SK-N-SH treated with all-trans-retinoic acid at 6 μM for 48 hours (cell line): ENCODE data around the gene MUC12.
"Not testable (repeated sequence)": the region's sequence is repeated elsewhere in the genome, so short reads cannot be mapped to it uniquely, and the experiment has no call there.

Experiments
- ATAC-seq: fragments of 200-7000 bp; cut with Tn5 transposase; 3 replicates; pipeline ENCODE4 v1.9.1; 2020; ENCODE audit warnings: mild to moderate bottlenecking, moderate library complexity
- CSDC2 ChIP-seq: fragments of 250-450 bp; sonication (Bioruptor Pico); IDR thresholded peaks from 2 replicates; pipeline ENCODE4 v1.5.0; 2020; ENCODE audit warnings: mild to moderate bottlenecking, moderate library complexity
- CSRNP3 ChIP-seq: fragments of 250-450 bp; sonication (Bioruptor Pico); IDR thresholded peaks from 2 replicates; pipeline ENCODE4 v1.5.1; 2021; ENCODE audit warnings: mild to moderate bottlenecking, moderate library complexity
- GLIS3 ChIP-seq: fragments of 250-450 bp; sonication (Bioruptor Pico); IDR thresholded peaks from 2 replicates; pipeline ENCODE4 v1.5.0; 2020; ENCODE audit warnings: mild to moderate bottlenecking, moderate library complexity
- OSR1 ChIP-seq: fragments of 250-450 bp; sonication (Bioruptor Pico); IDR thresholded peaks from 2 replicates; pipeline ENCODE4 v1.8.0; 2022; ENCODE audit warnings: moderate library complexity, mild to moderate bottlenecking, inconsistent platforms
- POU6F1 ChIP-seq: fragments of 250-450 bp; sonication (Bioruptor Pico); IDR thresholded peaks from 2 replicates; pipeline ENCODE4 v1.8.0; 2021; ENCODE audit warnings: low read depth, mild to moderate bottlenecking, moderate library complexity, borderline replicate concordance
- PPARA ChIP-seq: fragments of 250-450 bp; sonication (Bioruptor Pico); IDR thresholded peaks from 2 replicates; pipeline ENCODE4 v1.5.0; 2020; ENCODE audit warnings: mild to moderate bottlenecking, borderline replicate concordance
- SNAI2 ChIP-seq: fragments of 250-450 bp; sonication (Bioruptor Pico); IDR thresholded peaks from 2 replicates; pipeline ENCODE4 v1.5.0; 2020; ENCODE audit warnings: mild to moderate bottlenecking, moderate library complexity
- TOX ChIP-seq: fragments of 250-450 bp; sonication (Bioruptor Pico); IDR thresholded peaks from 2 replicates; pipeline ENCODE4 v1.8.0; 2021; ENCODE audit warnings: mild to moderate bottlenecking, moderate library complexity, borderline replicate concordance
- ZC3H10 ChIP-seq: fragments of 250-450 bp; sonication (Bioruptor Pico); IDR thresholded peaks from 2 replicates; pipeline ENCODE4 v1.5.1; 2021; ENCODE audit warnings: mild to moderate bottlenecking, moderate library complexity
- ZFP3 ChIP-seq: fragments of 250-450 bp; sonication (Bioruptor Pico); IDR thresholded peaks from 2 replicates; pipeline ENCODE4 v1.5.0; 2020; ENCODE audit warnings: mild to moderate bottlenecking, moderate library complexity
- ZFP30 ChIP-seq: fragments of 450-650 bp; formaldehyde crosslinking; IDR thresholded peaks from 2 replicates; pipeline ENCODE4 v1.5.0; 2022; ENCODE audit warnings: mild to moderate bottlenecking, moderate library complexity
- ZNF565 ChIP-seq: fragments of 450-650 bp; formaldehyde crosslinking; conservative IDR thresholded peaks from 2 replicates; pipeline ENCODE4 v1.5.0; 2020; ENCODE audit warnings: low read depth, mild to moderate bottlenecking, moderate library complexity
- ZNF70 ChIP-seq: fragments of 450-650 bp; formaldehyde crosslinking; IDR thresholded peaks from 2 replicates; pipeline ENCODE4 v1.5.0; 2020; ENCODE audit warnings: mild to moderate bottlenecking, moderate library complexity
- ZNF8 ChIP-seq: fragments of 450-650 bp; formaldehyde crosslinking; IDR thresholded peaks from 2 replicates; pipeline ENCODE4 v1.5.0; 2020; ENCODE audit warnings: mild to moderate bottlenecking, moderate library complexity
- TF ChIP-seq, protein P1 (sequence below): fragments of 250-450 bp; sonication (Bioruptor Pico); IDR thresholded peaks from 2 replicates; pipeline ENCODE4 v1.5.1; 2020; ENCODE audit warnings: low read depth, mild to moderate bottlenecking, moderate library complexity
- TF ChIP-seq, protein P2 (sequence below): fragments of 250-450 bp; sonication (Bioruptor Pico); IDR thresholded peaks from 2 replicates; pipeline ENCODE4 v1.5.0; 2020; ENCODE audit warnings: mild to moderate bottlenecking, moderate library complexity

MUC12 gene

DNA sequence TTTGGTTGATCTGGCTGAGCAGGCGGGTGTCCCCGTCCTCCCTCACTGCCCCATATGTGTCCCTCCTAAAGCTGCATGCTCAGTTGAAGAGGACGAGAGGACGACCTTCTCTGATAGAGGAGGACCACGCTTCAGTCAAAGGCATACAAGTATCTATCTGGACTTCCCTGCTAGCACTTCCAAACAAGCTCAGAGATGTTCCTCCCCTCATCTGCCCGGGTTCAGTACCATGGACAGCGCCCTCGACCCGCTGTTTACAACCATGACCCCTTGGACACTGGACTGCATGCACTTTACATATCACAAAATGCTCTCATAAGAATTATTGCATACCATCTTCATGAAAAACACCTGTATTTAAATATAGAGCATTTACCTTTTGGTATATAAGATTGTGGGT is 89.0 kb downstream of the MUC12 start:
- peak; percentile 59; the same call in 2 of the 3 replicates for ATAC-seq
- TF ChIP-seq PPARA (CRISPR knock-in tag) (no peak), ZFP30 (CRISPR knock-in tag) (peak; percentile 34; the same call in 1 of the 2 replicates), SNAI2 (CRISPR knock-in tag) (peak; percentile 50; the same call in 1 of the 2 replicates)
- TF ChIP-seq, protein P1, sequence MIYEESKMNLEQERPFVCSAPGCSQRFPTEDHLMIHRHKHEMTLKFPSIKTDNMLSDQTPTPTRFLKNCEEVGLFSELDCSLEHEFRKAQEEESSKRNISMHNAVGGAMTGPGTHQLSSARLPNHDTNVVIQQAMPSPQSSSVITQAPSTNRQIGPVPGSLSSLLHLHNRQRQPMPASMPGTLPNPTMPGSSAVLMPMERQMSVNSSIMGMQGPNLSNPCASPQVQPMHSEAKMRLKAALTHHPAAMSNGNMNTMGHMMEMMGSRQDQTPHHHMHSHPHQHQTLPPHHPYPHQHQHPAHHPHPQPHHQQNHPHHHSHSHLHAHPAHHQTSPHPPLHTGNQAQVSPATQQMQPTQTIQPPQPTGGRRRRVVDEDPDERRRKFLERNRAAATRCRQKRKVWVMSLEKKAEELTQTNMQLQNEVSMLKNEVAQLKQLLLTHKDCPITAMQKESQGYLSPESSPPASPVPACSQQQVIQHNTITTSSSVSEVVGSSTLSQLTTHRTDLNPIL (CRISPR knock-in tag) = no peak

- TF ChIP-seq GLIS3 (CRISPR knock-in tag) (no peak), ZC3H10 (no peak), PPARA (CRISPR knock-in tag) (no peak), ZNF565 (CRISPR knock-in tag) (no peak), ZNF70 (CRISPR knock-in tag) (no peak), OSR1 (CRISPR knock-in tag) (no peak), ZFP3 (CRISPR knock-in tag) (no peak), CSDC2 (CRISPR knock-in tag) (no peak), ZNF8 (no peak), TOX (no peak), POU6F1 (CRISPR knock-in tag) (no peak), CSRNP3 (CRISPR knock-in tag) (no peak)
- TF ChIP-seq, protein P2, sequence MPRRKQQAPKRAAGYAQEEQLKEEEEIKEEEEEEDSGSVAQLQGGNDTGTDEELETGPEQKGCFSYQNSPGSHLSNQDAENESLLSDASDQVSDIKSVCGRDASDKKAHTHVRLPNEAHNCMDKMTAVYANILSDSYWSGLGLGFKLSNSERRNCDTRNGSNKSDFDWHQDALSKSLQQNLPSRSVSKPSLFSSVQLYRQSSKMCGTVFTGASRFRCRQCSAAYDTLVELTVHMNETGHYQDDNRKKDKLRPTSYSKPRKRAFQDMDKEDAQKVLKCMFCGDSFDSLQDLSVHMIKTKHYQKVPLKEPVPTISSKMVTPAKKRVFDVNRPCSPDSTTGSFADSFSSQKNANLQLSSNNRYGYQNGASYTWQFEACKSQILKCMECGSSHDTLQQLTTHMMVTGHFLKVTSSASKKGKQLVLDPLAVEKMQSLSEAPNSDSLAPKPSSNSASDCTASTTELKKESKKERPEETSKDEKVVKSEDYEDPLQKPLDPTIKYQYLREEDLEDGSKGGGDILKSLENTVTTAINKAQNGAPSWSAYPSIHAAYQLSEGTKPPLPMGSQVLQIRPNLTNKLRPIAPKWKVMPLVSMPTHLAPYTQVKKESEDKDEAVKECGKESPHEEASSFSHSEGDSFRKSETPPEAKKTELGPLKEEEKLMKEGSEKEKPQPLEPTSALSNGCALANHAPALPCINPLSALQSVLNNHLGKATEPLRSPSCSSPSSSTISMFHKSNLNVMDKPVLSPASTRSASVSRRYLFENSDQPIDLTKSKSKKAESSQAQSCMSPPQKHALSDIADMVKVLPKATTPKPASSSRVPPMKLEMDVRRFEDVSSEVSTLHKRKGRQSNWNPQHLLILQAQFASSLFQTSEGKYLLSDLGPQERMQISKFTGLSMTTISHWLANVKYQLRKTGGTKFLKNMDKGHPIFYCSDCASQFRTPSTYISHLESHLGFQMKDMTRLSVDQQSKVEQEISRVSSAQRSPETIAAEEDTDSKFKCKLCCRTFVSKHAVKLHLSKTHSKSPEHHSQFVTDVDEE (CRISPR knock-in tag) = no peak
- peak; percentile 44 for ATAC-seq
These were observed 90.2 kb downstream of the MUC12 start for GRCh38 chr7:101059620-101059942.

DNA sequence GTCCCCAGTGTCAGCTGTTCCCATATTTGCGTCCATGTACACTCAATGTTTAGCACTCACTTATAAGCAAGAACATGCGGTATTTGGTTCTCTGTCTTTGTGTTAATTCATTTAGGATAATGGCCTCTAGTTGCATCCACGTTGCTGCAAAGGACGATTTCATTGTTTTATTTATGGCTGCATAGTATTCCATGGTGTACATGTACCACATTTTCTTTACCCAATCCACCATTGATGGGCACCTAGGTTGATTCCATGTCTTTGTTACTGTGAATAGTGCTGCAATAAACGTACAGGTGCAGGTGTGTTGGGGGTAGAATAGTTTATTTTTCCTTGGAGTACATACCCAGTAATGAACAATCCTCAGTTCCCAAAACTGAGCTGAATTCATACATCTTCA is 91.6 kb downstream of the MUC12 start:
- TF ChIP-seq ZNF8 = peak; percentile 59
- TF ChIP-seq, protein P2 (CRISPR knock-in tag) = no peak
- ATAC-seq = no peak

GRCh38 chr7:101064176-101064550 is 94.8 kb downstream of the MUC12 start:
- ATAC-seq = not testable (repeated sequence)

GRCh38 chr7:101065162-101065561 is 95.8 kb downstream of the MUC12 start:
- ATAC-seq = not testable (repeated sequence)
